Caco-2 (cell line): ENCODE data around the gene SREBF1. TPM values are rescaled to one million over a fixed set of nuclear protein-coding genes. Genes with fewer than 3 reads are reported as not detected.

Experiments used
- BruUV-seq: library from RNA; stranded (reverse); fragments of 400-500 nt; replicated peaks from 2 replicates; lab custom pipeline; 2021; lab: Mats Ljungman, UMichigan
- CTCF ChIA-PET: fragments of 300-600 bp; sonication (Branson Sonifier 250); formaldehyde crosslinking; loops from one replicate; lab custom pipeline; 2022; ENCODE audit warnings: antibody characterized with exemption; lab: Charles Lee
- POLR2A ChIA-PET: fragments of 300-600 bp; sonication (Branson Sonifier 250); formaldehyde crosslinking; loops from one replicate; lab custom pipeline; 2022; ENCODE audit warnings: antibody characterized with exemption; lab: Charles Lee
- DNase-seq, 2 experiments: peaks; one replicate each; pipeline versions ENCODE4 v3.0.0 to v3.0.0-alpha.2; 2020 to 2022
- H3K27me3 ChIP-seq: replicated peaks from 2 replicates; pipeline ENCODE4 v1.6.0; 2011; ENCODE audit warnings: low read length; ENCODE audit not compliant: control insufficient read depth, insufficient read depth
- H3K36me3 ChIP-seq: 2 replicates; pipeline ENCODE4 v1.5.1; 2011; ENCODE audit warnings: low read length; ENCODE audit not compliant: control insufficient read depth, insufficient read depth
- H3K4me1 ChIP-seq: fragments of 250-450 bp; sonication (Bioruptor Pico); 2 replicates; pipeline ENCODE4 v1.5.1; 2020; ENCODE audit warnings: mild to moderate bottlenecking
- H3K4me3 ChIP-seq: 2 replicates; pipeline ENCODE4 v1.5.1; 2011; ENCODE audit warnings: low read depth, mild to moderate bottlenecking, control low read depth, low read length
- H3K9me3 ChIP-seq: fragments of 250-450 bp; sonication (Bioruptor Pico); 2 replicates; pipeline ENCODE4 v1.5.1; 2020; ENCODE audit warnings: mild to moderate bottlenecking, moderate library complexity
- H3K27ac Mint-ChIP-seq: one replicate; pipeline ENCODE4 v1.8.0; 2022; ENCODE audit warnings: mixed read lengths; ENCODE audit not compliant: unreplicated experiment
- H3K27me3 Mint-ChIP-seq: one replicate; pipeline ENCODE4 v1.8.0; 2022; ENCODE audit warnings: mixed read lengths; ENCODE audit not compliant: insufficient read depth, unreplicated experiment
- H3K36me3 Mint-ChIP-seq: one replicate; pipeline ENCODE4 v1.8.0; 2022; ENCODE audit warnings: mild to moderate bottlenecking, mixed read lengths; ENCODE audit not compliant: insufficient read depth, unreplicated experiment
- H3K4me1 Mint-ChIP-seq: one replicate; pipeline ENCODE4 v1.8.0; 2022; ENCODE audit warnings: low read depth, mixed read lengths; ENCODE audit not compliant: unreplicated experiment
- H3K4me3 Mint-ChIP-seq: one replicate; pipeline ENCODE4 v1.8.0; 2022; ENCODE audit warnings: mild to moderate bottlenecking, moderate library complexity, mixed read lengths; ENCODE audit not compliant: unreplicated experiment
- H3K9me3 Mint-ChIP-seq: one replicate; pipeline ENCODE4 v1.8.0; 2022; ENCODE audit warnings: mixed read lengths; ENCODE audit not compliant: unreplicated experiment
- intact Hi-C: fragments of 100-400 bp; cut with micrococcal nuclease; formaldehyde crosslinking; loops from one replicate; pipeline ENCODE4 v1.10.0; 2022; ENCODE audit not compliant: unreplicated experiment
- total RNA-seq: library from RNA; stranded (reverse); gene quantifications from 2 replicates; pipeline ENCODE4 v1.2.3, GENCODE V29; 2022
- TF ChIP-seq, protein P1 (sequence below), 2 experiments: fragments of 200-600 bp in 1 of 2; IDR thresholded peaks; 1 replicate in 1 of 2; 2 replicates in 1 of 2; pipeline versions ENCODE4 v1.5.1 to v1.8.0; 2011 to 2022; ENCODE audit warnings: antibody characterized with exemption in 1 of 2, control low read depth in 1 of 2, inconsistent platforms in 1 of 2, low read depth in 1 of 2, low read length in 1 of 2, mild to moderate bottlenecking in 1 of 2, moderate library complexity in 1 of 2; ENCODE audit not compliant: insufficient read depth in 1 of 2, severe bottlenecking in 1 of 2, unreplicated experiment in 1 of 2

SREBF1 gene
- total RNA-seq, 1 experiment from 2014 or later, result 118 TPM

DNA sequence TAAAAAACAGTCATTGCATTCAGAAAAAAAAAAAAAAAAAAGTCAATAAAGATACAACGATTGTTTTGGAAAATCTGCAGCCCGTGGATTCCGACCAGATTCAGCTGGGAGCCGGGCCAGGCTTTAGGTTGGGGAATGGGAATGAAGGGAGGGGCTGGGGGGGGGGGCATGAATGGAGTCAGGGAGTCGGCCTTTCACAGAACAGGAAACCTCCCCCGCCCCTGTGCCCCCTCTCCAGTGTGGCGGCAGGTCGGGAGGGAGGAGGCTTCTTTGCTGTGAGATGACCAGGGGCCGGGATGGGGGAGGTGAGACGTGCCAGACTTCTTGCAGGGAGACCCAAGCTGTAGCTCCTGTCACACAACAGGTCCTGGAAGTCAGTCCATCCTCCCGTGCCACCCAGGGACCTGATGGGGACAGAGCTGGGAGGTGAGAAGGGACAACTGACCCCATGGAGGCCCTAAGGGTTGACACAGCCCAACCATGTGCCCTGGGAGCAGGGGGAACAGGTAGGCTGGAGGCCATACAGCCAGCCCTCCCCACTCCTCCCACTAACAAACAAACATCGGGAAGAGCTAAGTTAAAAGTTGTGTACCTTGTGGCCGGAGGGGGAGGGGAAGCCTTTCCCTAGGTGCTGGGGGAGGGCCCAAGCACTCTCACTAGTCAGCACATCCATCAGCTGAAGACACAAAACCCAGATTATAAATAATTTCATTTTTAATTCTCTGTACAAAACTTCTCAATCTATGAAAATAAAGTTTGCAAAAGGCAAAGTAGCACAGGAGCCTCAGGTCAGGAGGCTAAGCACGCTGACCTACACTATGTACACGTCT is 25.2 kb downstream of the SREBF1 start:
- H3K27ac Mint-ChIP-seq, result peak overlapping the region; percentile 16
- intact Hi-C loops, result loop anchor here (1.0 to 10.0 kb wide), 4 partner anchors 29 to 223 kb away; partner anchors contain the start of genes ATPAF2 and GID4
- no peaks in the 10 kb centered on the region for H3K27me3 Mint-ChIP-seq
- no TSS peak for BruUV-seq
- ChIA-PET CTCF (interaction anchor here (0.6 to 3.0 kb wide), 7 partner anchors 29 to 191 kb away, joined by 3 to 22 read pairs (median 4); no protein-coding TSS in a partner anchor), POLR2A (interaction anchor here (1.9 kb wide), 1 partner anchor 25 kb away, joined by 10 read pairs; no protein-coding TSS in a partner anchor)
- no peak overlapping the region for H3K4me3 Mint-ChIP-seq
- H3K27me3 ChIP-seq, result no peaks in the 10 kb centered on the region
- no peaks in the 10 kb centered on the region for H3K9me3 ChIP-seq
- peaks cover 12% of the 10 kb centered on the region for H3K36me3 ChIP-seq
- DNase-seq, result no peak
- H3K4me3 ChIP-seq, result no peak overlapping the region
- H3K9me3 Mint-ChIP-seq, result no peaks in the 10 kb centered on the region
- no peaks in the 10 kb centered on the region for H3K4me1 Mint-ChIP-seq
- TF ChIP-seq, protein P1, sequence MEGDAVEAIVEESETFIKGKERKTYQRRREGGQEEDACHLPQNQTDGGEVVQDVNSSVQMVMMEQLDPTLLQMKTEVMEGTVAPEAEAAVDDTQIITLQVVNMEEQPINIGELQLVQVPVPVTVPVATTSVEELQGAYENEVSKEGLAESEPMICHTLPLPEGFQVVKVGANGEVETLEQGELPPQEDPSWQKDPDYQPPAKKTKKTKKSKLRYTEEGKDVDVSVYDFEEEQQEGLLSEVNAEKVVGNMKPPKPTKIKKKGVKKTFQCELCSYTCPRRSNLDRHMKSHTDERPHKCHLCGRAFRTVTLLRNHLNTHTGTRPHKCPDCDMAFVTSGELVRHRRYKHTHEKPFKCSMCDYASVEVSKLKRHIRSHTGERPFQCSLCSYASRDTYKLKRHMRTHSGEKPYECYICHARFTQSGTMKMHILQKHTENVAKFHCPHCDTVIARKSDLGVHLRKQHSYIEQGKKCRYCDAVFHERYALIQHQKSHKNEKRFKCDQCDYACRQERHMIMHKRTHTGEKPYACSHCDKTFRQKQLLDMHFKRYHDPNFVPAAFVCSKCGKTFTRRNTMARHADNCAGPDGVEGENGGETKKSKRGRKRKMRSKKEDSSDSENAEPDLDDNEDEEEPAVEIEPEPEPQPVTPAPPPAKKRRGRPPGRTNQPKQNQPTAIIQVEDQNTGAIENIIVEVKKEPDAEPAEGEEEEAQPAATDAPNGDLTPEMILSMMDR (IDR thresholded peaks at IDR 0.05; ENCODE audit: insufficient read depth in 1 of 2, low read depth in 1 of 2, low read length in 1 of 2, severe bottlenecking in 1 of 2, unreplicated experiment in 1 of 2), result no peak
- peaks cover 97% of the 10 kb centered on the region for H3K36me3 Mint-ChIP-seq
- H3K4me1 ChIP-seq, result peaks cover 12% of the 10 kb centered on the region

DNA sequence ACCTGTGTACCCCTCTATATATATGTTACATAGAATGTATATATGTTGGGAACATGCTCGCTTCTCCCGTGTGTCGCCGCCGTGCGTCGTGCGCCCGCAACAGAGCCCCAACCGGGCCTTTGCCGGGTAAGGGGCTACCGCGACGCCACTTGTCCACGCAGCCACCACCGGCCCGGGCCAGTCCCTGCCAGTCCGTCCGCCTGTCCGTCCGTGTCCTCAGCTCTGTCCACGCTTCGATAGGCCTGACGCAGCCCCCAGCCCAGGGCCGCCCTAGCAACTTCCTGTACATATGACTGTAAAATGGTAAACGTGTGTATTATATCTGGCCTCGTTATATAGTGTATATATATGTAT is 25.9 kb downstream of the SREBF1 start:
- peak overlapping the region; percentile 48 for H3K27ac Mint-ChIP-seq
- intact Hi-C loops, result loop anchor here (10.0 kb wide), 1 partner anchor 224 kb away; the partner anchor contains the start of genes ATPAF2 and GID4

More for the DNA sequence above, 25.9 kb downstream of the SREBF1 start:
- H3K4me3 ChIP-seq, result no peak overlapping the region
- ChIA-PET CTCF (interaction anchor here (0.6 to 3.0 kb wide), 4 partner anchors 49 to 192 kb away, joined by 3 to 22 read pairs (median 5); no protein-coding TSS in a partner anchor), POLR2A (no interaction called here)
- no TSS peak for BruUV-seq
- H3K4me1 Mint-ChIP-seq, result no peaks in the 10 kb centered on the region
- TF ChIP-seq, protein P1 (IDR thresholded peaks at IDR 0.05; ENCODE audit: insufficient read depth in 1 of 2, low read depth in 1 of 2, low read length in 1 of 2, severe bottlenecking in 1 of 2, unreplicated experiment in 1 of 2), result no peak
- no peak overlapping the region for H3K4me3 Mint-ChIP-seq
- DNase-seq, result no peak
- H3K27me3 Mint-ChIP-seq, result no peaks in the 10 kb centered on the region
- H3K9me3 ChIP-seq, result no peaks in the 10 kb centered on the region
- peaks cover 10% of the 10 kb centered on the region for H3K36me3 ChIP-seq
- no peaks in the 10 kb centered on the region for H3K27me3 ChIP-seq
- peaks cover 97% of the 10 kb centered on the region for H3K36me3 Mint-ChIP-seq
- no peaks in the 10 kb centered on the region for H3K9me3 Mint-ChIP-seq
- H3K4me1 ChIP-seq, result peaks cover 12% of the 10 kb centered on the region
